ENCODE measurements around the gene ALDH16A1. TPM values are rescaled to one million over a fixed set of nuclear protein-coding genes. Genes with fewer than 3 reads are reported as not detected.

ALDH16A1 gene
- total and polyA plus RNA-seq, 10 of the 15 experiments (the other 5 are each of a cell fraction or from before 2014, with no cell fraction given) = 1.7 to 49.3 (median 18.1) TPM

DNA sequence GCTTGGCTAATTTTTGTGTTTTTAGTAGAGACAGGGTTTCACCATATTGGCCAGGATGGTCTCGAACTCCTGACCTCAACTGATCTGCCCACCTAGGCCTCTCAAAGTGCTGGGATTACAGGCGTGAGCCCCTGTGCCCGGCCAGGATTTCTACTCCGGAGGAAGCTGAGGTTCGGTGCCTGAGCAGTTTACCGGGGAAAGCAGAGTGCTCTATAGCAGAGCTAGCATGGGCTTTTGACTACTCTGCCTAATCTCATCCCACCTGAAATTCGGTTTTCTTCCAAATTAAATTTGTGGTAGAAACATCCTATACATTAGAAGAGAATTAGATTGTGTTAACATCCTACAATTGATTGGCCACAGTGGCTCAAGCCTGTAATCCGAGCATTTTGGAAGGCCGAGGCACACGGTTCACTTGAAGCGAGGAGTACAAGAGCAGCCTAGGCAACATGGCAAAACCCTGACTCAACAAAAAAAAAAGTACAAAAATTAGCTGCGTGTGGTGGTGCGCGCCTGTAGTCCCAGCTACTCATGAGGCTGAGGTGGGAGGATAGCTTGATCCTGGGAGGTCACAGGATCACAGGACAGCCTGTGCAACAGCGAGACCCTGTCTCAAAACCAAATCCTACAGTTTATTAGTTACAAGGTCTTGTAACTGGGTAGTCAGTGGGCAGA is 36.0 kb downstream of the ALDH16A1 start (continued):
- TF ChIP-seq SPI1 (IDR thresholded peaks at IDR 0.05; ENCODE audit: borderline replicate concordance, insufficient read depth, low read depth, low read length) = no peak

DNA sequence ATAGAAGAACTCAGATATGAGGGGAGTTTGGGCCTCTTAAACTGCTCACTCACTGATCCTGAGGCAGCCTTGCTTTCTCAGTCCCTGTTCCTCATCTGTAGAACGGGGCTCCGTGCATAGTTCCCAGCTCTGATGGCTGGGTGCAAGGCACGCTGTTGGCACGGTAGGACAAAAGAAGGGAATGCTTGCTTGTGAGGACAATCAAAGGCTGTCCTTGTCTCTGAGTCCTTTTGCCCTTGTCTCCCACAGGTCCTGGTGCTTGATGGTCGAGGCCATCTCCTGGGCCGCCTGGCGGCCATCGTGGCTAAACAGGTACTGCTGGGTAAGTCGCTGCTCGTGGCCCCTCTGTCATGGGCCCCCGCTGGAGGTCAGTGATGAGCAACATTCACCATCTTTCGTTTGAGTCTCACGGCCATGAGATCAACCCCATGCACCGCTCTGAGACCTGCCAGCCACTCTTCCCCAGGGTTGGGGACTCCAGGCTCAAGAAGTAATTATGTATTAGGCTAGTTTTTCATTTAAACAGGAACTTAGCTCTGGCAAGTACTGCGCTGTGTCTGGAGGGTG is 36.7 kb downstream of the ALDH16A1 start:
- ChIA-PET POLR2A (interaction anchor here (0.6 to 2.7 kb wide), 2 partner anchors 9 to 79 kb away, joined by 4 to 11 read pairs; no protein-coding TSS in a partner anchor), SMC1A (ENCODE audit: uncharacterized antibody, unreplicated experiment) (no interaction called here), CTCF (interaction anchor here (0.9 to 1.5 kb wide), 5 partner anchors 15 to 151 kb away, joined by 3 to 6 read pairs (median 5); partner anchors contain the start of gene RRAS), RAD21 (ENCODE audit: unreplicated experiment) (interaction anchor here (1.3 kb wide), 1 partner anchor 57 kb away, joined by 4 read pairs; no protein-coding TSS in a partner anchor)
- 1% methylated on average over 15 of the region's 15 CpGs for WGBS (ENCODE audit: insufficient coverage, insufficient replicate concordance, low lambda C conversion rate, missing lambda C conversion rate)
- Histone ChIP-seq H3K27me3 (replicated peaks in 1 of 2; ENCODE audit: control insufficient read depth in 2 of 2, insufficient read depth in 2 of 2, low read length in 1 of 2) (no peaks in the 10 kb centered on the region), H3K4me3 (peak overlapping the region; percentile 97), H2AFZ (ENCODE audit: control insufficient read depth, low read depth, low read length) (no peak overlapping the region), H3K9ac (ENCODE audit: control insufficient read depth, insufficient read depth, low read length) (peak overlapping the region; percentile 95), H3K9me3 (replicated peaks; ENCODE audit: control insufficient read depth, insufficient read depth, low read length) (no peaks in the 10 kb centered on the region; the same call in 2 of the 3 replicates), H3K27ac (ENCODE audit: control insufficient read depth, insufficient read depth) (peak overlapping the region; percentile 83), H3K4me1 (ENCODE audit: control insufficient read depth, insufficient read depth, low read length) (peaks cover 16% of the 10 kb centered on the region), H3K36me3 (ENCODE audit: control insufficient read depth in 2 of 2, insufficient read depth in 2 of 2, low read length in 1 of 2) (peaks cover 26 to 40% of the 10 kb centered on the region in 2 experiments), H4K20me1 (ENCODE audit: control insufficient read depth, insufficient read depth) (peaks cover 13% of the 10 kb centered on the region), H3K4me2 (ENCODE audit: control insufficient read depth, insufficient read depth) (peak overlapping the region; percentile 91), H3K79me2 (ENCODE audit: control insufficient read depth, insufficient read depth, low read length) (peaks cover 41% of the 10 kb centered on the region)
- DNase-seq (ENCODE audit: low read depth, low spot score) (no peak), ATAC-seq (peak; percentile 59), FAIRE-seq (no peak)
- intact Hi-C loops (cut with micrococcal nuclease; ENCODE audit: unreplicated experiment) = loop anchor here (5.0 kb wide), 1 partner anchor 383 kb away; no protein-coding TSS in a partner anchor
- no TSS peak for BruUV-seq (replicated peaks)
- in situ Hi-C loops (cut with MboI) = no loop called here
- TF ChIP-seq CREB1 (IDR thresholded peaks at IDR 0.05; ENCODE audit: low read depth) (0 out of 2 replicates have a peak, but pooled peaks have one; percentile 1), JUND (IDR thresholded peaks at IDR 0.05; ENCODE audit: low read depth, low read length) (no peak), RAD51 (IDR thresholded peaks at IDR 0.05) (no peak), RFX5 (IDR thresholded peaks at IDR 0.05; ENCODE audit: low read depth, low read length) (no peak), LARP7 (IDR thresholded peaks at IDR 0.05) (peak; percentile 25), CBX5 (IDR thresholded peaks at IDR 0.05; ENCODE audit: low read depth) (no peak), GABPA (IDR thresholded peaks at IDR 0.05; ENCODE audit: low read depth) (no peak), BHLHE40 (IDR thresholded peaks at IDR 0.05; ENCODE audit: borderline replicate concordance in 1 of 2, low read depth in 2 of 2, low read length in 1 of 2) (peak in 1 of 2 experiments; percentile 11; a peak in 1 of 4 replicates), YY1 (IDR thresholded peaks at IDR 0.05; ENCODE audit: low read depth, low read length) (peak; percentile 91), CHD2 (IDR thresholded peaks at IDR 0.05; ENCODE audit: borderline replicate concordance, low read depth, low read length) (no peak), POLR2A (IDR thresholded peaks at IDR 0.05; ENCODE audit: low read depth, low read length) (peak; percentile 72), SMARCA5 (IDR thresholded peaks at IDR 0.05) (peak; percentile 81), MXI1 (IDR thresholded peaks at IDR 0.05; ENCODE audit: low read depth, low read length) (no peak)
- TF ChIP-seq, protein P1, sequence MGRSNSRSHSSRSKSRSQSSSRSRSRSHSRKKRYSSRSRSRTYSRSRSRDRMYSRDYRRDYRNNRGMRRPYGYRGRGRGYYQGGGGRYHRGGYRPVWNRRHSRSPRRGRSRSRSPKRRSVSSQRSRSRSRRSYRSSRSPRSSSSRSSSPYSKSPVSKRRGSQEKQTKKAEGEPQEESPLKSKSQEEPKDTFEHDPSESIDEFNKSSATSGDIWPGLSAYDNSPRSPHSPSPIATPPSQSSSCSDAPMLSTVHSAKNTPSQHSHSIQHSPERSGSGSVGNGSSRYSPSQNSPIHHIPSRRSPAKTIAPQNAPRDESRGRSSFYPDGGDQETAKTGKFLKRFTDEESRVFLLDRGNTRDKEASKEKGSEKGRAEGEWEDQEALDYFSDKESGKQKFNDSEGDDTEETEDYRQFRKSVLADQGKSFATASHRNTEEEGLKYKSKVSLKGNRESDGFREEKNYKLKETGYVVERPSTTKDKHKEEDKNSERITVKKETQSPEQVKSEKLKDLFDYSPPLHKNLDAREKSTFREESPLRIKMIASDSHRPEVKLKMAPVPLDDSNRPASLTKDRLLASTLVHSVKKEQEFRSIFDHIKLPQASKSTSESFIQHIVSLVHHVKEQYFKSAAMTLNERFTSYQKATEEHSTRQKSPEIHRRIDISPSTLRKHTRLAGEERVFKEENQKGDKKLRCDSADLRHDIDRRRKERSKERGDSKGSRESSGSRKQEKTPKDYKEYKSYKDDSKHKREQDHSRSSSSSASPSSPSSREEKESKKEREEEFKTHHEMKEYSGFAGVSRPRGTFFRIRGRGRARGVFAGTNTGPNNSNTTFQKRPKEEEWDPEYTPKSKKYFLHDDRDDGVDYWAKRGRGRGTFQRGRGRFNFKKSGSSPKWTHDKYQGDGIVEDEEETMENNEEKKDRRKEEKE (IDR thresholded peaks at IDR 0.05) = no peak
- TF ChIP-seq, protein P2, sequence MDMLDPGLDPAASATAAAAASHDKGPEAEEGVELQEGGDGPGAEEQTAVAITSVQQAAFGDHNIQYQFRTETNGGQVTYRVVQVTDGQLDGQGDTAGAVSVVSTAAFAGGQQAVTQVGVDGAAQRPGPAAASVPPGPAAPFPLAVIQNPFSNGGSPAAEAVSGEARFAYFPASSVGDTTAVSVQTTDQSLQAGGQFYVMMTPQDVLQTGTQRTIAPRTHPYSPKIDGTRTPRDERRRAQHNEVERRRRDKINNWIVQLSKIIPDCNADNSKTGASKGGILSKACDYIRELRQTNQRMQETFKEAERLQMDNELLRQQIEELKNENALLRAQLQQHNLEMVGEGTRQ (IDR thresholded peaks at IDR 0.05; ENCODE audit: borderline replicate concordance, low read depth, low read length) = no peak

Data from GM12878 (cell line).